Calu3 (cell line): Measurements from ENCODE around the gene SIGLEC9. TPM values are rescaled to one million over a fixed set of nuclear protein-coding genes. Genes with fewer than 3 reads are reported as not detected.

Experiments
- BruUV-seq: library from RNA; stranded (reverse); fragments of 400-500 nt; replicated peaks from 2 replicates; lab custom pipeline; 2021; lab: Mats Ljungman, UMichigan
- CTCF ChIA-PET: fragments of 300-600 bp; sonication (Branson Sonifier 250); formaldehyde crosslinking; loops from one replicate; lab custom pipeline; 2022; ENCODE audit warnings: antibody characterized with exemption; lab: Charles Lee
- DNase-seq: peaks from one replicate; pipeline ENCODE4 v3.0.0; 2022
- H3K27ac Mint-ChIP-seq: one replicate; pipeline ENCODE4 v1.8.0; 2022; ENCODE audit warnings: mixed read lengths; ENCODE audit not compliant: unreplicated experiment
- H3K27me3 Mint-ChIP-seq: one replicate; pipeline ENCODE4 v1.8.0; 2022; ENCODE audit warnings: mixed read lengths; ENCODE audit not compliant: unreplicated experiment
- H3K36me3 Mint-ChIP-seq: one replicate; pipeline ENCODE4 v1.8.0; 2022; ENCODE audit warnings: mild to moderate bottlenecking, moderate library complexity, mixed read lengths; ENCODE audit not compliant: insufficient read depth, unreplicated experiment
- H3K4me1 Mint-ChIP-seq: one replicate; pipeline ENCODE4 v1.8.0; 2022; ENCODE audit warnings: mild to moderate bottlenecking, low read depth, mixed read lengths; ENCODE audit not compliant: unreplicated experiment
- H3K4me3 Mint-ChIP-seq: one replicate; pipeline ENCODE4 v1.8.0; 2022; ENCODE audit warnings: mild to moderate bottlenecking, low read depth, moderate library complexity, mixed read lengths; ENCODE audit not compliant: unreplicated experiment
- H3K9me3 Mint-ChIP-seq: one replicate; pipeline ENCODE4 v1.8.0; 2022; ENCODE audit warnings: low read depth, mixed read lengths; ENCODE audit not compliant: unreplicated experiment
- CTCF ChIP-seq: fragments of 200-600 bp; IDR thresholded peaks from one replicate; pipeline ENCODE4 v1.8.0; 2022; ENCODE audit warnings: antibody characterized with exemption; ENCODE audit not compliant: unreplicated experiment
- intact Hi-C: fragments of 100-400 bp; cut with micrococcal nuclease; formaldehyde crosslinking; loops from one replicate; pipeline ENCODE4 v1.10.0; 2022; ENCODE audit not compliant: unreplicated experiment
- total RNA-seq: library from RNA; stranded (reverse); gene quantifications from 2 replicates; pipeline ENCODE4 v1.2.3, GENCODE V29; 2022

Gene SIGLEC9
- total RNA-seq, 1 experiment from 2014 or later = not detected

GRCh38 chr19:51089786-51090185, 34.9 kb upstream of the SIGLEC9 start:
- CTCF ChIA-PET = interaction anchor here (0.8 to 1.2 kb wide), 2 partner anchors 69 to 73 kb away, joined by 3 to 4 read pairs; no protein-coding TSS in a partner anchor
- intact Hi-C loops = no loop called here
- peaks cover 38% of the 10 kb centered on the region for H3K4me1 Mint-ChIP-seq
- no peak for DNase-seq
- no peaks in the 10 kb centered on the region for H3K9me3 Mint-ChIP-seq
- H3K4me3 Mint-ChIP-seq = no peak overlapping the region
- peaks cover 15% of the 10 kb centered on the region for H3K36me3 Mint-ChIP-seq
- H3K27me3 Mint-ChIP-seq = peaks cover 12% of the 10 kb centered on the region
- no peak overlapping the region for H3K27ac Mint-ChIP-seq
- TF ChIP-seq CTCF = no peak
- BruUV-seq = no TSS peak

GRCh38 chr19:51090471-51090870, 34.2 kb upstream of the SIGLEC9 start:
- H3K9me3 Mint-ChIP-seq = no peaks in the 10 kb centered on the region
- CTCF ChIA-PET = interaction anchor here (0.8 to 1.2 kb wide), 2 partner anchors 69 to 73 kb away, joined by 3 to 4 read pairs; no protein-coding TSS in a partner anchor
- peaks cover 12% of the 10 kb centered on the region for H3K27me3 Mint-ChIP-seq
- DNase-seq = no peak
- BruUV-seq = no TSS peak
- no peak for TF ChIP-seq CTCF
- no peak overlapping the region for H3K4me3 Mint-ChIP-seq
- intact Hi-C loops = no loop called here
- peaks cover 38% of the 10 kb centered on the region for H3K4me1 Mint-ChIP-seq
- no peak overlapping the region for H3K27ac Mint-ChIP-seq
- H3K36me3 Mint-ChIP-seq = peaks cover 15% of the 10 kb centered on the region

- Mint-ChIP-seq H3K27ac (no peak overlapping the region), H3K36me3 (peaks cover 15% of the 10 kb centered on the region), H3K9me3 (no peaks in the 10 kb centered on the region), H3K27me3 (peaks cover 12% of the 10 kb centered on the region), H3K4me3 (no peak overlapping the region), H3K4me1 (peaks cover 38% of the 10 kb centered on the region)
- intact Hi-C loops = no loop called here
- TF ChIP-seq CTCF = no peak
- no TSS peak for BruUV-seq
- DNase-seq = no peak
- CTCF ChIA-PET = interaction anchor here (0.7 to 1.2 kb wide), 2 partner anchors 12 to 70 kb away, joined by 4 read pairs; no protein-coding TSS in a partner anchor
These were observed 33.6 kb upstream of the SIGLEC9 start for GRCh38 chr19:51091126-51091525.

- no peaks in the 10 kb centered on the region for H3K9me3 Mint-ChIP-seq
- no peak for TF ChIP-seq CTCF
- peaks cover 2% of the 10 kb centered on the region for H3K27me3 Mint-ChIP-seq
- BruUV-seq = no TSS peak
- H3K27ac Mint-ChIP-seq = no peak overlapping the region
- no peak overlapping the region for H3K4me3 Mint-ChIP-seq
- CTCF ChIA-PET = interaction anchor here (0.7 to 3.6 kb wide), 2 partner anchors 11 to 75 kb away, joined by 4 to 18 read pairs; no protein-coding TSS in a partner anchor
- intact Hi-C loops = no loop called here
- H3K36me3 Mint-ChIP-seq = peaks cover 22% of the 10 kb centered on the region
- DNase-seq = no peak
- peaks cover 44% of the 10 kb centered on the region for H3K4me1 Mint-ChIP-seq
These were observed 32.5 kb upstream of the SIGLEC9 start for GRCh38 chr19:51091895-51092873.
